ENCODE data around the gene SEC24D.

The SEC24D gene

DNA sequence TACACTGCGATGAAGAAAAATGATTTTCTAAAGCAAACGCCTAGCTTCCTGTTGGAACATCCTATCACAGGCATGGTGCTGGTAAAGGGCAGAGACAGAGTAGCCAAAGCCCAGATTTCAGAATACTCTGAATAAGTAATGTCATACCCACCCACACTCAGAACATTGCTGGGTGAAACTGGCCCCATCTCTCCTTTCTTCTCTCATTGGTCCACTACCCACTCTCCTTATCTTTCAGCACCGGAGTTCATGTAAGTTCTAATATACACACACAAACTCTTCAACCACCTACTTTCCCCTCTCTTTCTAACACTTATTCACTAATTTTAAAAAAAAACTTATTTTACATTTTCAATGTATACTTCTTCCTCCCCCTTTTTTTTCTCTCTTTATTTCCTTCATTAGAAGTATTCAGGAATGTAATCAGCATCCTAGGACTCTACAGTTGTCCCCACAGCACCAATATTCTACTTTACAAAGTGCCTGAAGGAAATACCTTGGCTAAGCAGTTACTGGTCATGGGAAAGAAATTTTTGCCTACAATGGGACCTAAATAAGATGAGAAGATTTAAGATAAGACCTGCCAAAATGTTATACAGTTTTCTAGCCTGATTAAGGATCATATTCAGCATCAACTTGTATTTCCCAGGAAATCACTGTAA, 63.0 kb downstream of the SEC24D start:
- no peak for DNase-seq

- DNase-seq, result peak; percentile 34
Measured at GRCh38 chr4:118772081-118772766, 63.7 kb downstream of the SEC24D start.

- no peak for DNase-seq
Measured at GRCh38 chr4:118770741-118771187, 65.2 kb downstream of the SEC24D start.

DNA sequence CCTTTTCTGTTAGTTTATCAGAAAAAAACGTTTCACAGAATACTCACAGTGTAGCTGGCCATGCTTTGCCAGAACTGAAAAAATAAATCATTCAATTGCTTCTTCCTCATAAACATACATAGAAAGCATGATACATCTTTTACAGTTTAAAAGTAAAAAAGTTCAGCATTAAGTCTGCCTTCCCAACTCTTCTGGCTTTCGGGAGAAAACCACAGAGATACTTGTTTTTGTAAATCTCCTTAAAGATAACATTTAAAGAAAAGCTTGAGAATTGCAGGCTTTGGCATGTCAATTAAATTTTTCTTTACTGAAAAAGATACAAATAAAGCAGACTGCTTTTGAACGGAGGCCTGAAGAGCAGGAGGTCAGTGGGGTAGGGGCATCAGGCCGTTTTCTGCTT, 66.8 kb downstream of the SEC24D start:
- DNase-seq, result no peak

GRCh38 chr4:118767109-118767508, 68.8 kb downstream of the SEC24D start:
- no peak for DNase-seq

- no peak for DNase-seq
Measured at GRCh38 chr4:118765399-118765798, 70.5 kb downstream of the SEC24D start.

DNA sequence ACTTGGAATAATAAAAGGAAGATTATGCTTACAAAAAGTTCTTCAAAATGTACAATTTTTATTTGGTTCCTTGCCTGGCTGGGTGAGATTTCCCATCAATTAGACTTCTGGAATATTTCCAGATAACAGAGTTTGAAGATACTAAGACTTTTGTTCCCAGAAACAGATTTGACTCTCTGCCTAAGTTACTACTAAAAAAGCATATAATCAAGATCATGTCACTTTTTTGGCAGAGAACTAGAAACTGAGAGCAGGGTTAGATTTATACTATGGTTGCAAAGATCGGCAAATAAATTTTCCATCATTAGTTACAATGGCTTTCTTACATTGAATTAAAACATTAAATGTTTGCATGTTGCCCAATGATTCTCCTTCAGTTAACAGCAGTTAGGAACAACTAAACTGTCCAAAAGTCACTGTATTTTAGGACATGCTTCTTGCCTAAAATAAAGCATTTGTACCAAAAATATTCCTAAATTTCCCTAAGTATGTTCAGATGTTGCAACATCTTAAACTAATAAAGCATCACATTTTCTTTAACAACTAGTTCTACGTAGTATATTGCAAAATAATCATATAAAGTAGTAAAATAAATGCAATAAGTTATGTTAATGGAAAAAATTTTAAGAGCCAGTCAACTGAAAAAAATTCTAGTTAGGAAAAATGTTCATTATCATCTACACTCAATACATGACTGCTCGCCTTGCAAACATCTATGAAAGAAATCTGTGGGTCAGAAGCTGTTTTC, 73.0 kb downstream of the SEC24D start:
- no peak for DNase-seq

DNA sequence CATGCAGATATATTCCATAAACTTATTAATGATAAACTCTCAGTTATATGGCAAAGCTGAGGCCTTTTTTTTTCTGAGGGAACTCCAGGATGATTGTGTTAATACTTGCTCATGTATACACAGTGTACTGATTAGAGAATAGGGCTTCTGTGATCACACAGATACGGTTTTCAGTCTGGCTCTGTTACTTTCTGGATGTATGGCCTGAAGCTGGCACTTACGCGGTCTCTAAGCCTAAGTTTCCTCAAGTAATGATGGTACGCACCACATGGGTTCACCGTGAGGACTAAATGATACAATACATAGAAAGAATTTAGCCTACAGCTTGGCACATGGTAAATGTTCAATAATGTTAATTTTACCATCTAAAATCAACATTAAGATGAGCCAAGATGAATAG, 73.8 kb downstream of the SEC24D start:
- DNase-seq, result no peak

GRCh38 chr4:118761397-118762016, 74.4 kb downstream of the SEC24D start:
- no peak for DNase-seq

DNA sequence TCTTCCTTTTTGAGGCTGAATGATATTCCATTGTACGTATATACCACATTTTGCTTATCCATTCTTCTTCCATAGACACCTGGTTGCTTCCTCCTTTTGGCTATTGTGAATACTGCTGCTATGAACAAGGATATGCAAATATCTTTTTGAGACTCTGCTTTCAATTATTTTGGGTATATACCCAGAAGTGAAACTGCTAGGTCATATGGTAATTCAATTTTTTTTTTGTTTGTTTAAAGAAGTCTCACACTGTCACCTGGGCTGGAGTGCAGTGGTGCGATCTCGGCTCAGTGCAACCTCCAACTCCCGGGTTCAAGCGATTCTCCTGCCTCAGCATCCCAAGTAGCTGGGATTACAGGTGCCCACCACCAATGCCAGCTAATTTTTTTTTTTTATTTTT, 75.4 kb downstream of the SEC24D start:
- DNase-seq, result no peak

GRCh38 chr4:118760092-118760491, 75.8 kb downstream of the SEC24D start:
- no peak for DNase-seq

- DNase-seq, result no peak
Measured at GRCh38 chr4:118759481-118759880, 76.4 kb downstream of the SEC24D start.

GRCh38 chr4:118758293-118758692, 77.6 kb downstream of the SEC24D start:
- no peak for DNase-seq

DNA sequence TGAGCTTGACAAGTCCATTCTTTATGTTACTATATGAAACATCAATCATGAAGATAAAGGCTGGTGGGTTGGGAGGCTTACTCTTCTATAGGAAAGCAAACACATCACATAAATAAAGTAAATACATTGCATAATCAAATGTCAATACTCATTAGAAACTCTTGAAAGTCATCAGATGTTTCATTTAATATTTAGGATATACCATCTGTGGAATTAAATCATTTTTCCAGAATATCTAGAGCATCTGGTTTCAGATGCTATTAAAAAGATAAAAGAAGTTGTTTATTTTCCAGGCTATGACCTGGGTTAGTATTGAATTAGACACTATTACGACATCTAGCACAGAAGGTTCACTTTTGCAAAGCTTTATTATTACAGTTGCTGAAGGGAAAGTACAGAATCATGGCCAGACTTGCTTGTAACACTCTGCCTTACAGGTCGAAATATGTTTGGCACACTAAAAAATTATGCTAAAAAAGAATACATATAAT, 78.1 kb downstream of the SEC24D start:
- no peak for DNase-seq

- no peak for DNase-seq
Measured at GRCh38 chr4:118756958-118757357, 79.0 kb downstream of the SEC24D start.

DNA sequence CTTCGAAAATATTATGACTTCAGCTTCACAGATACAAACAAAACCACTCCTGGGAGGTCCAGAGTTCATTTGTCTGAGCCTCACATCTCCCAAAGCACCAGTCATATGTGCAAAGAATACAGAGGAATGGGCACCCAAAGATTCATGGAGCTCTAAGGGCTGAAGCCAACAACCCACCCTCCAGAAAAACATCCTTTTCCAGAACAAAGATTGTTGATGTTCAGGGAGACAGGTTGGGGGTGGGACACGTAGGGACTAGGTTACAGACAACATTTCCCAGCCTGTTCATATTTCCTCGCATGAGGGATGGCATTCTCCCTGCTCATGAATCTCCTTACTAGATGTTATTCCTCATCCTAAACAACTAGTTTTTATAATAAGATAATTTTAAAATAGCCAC, 79.5 kb downstream of the SEC24D start:
- DNase-seq, result no peak

DNA sequence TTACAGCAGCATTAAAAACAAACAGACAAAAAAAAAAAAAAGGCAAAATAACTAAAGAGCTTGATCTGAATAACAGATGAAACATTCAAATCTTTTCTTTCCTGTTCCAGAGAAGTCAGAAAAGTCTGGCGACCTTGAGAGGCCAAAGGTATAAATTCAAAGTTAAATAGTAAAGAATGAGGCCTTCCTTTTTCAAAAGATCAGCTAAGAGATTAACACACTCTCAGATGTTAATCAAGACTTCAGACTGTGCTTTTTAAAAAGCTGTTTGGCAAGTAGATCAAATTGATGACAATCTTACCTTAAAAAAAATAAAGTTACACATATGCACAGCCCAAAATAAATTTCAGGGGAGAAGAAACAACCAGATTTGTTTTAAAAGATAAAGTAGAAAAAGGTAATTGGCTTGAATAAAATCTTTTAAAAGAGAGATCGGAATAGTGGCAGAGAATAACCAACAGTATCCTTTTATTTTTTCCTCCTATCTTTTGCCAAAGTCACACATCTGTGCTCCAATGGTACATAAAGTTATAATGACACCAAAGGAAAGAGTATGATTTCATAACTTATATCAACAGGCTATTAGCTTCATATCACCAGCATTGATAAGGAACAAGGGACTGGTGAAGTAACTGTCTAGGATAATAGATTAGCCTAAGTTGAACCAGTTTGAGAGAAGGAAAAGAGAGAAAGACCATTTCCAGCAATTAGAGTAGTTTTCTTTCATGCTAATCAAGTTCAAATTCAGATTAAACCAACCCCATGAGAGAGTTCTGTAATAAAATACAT, 80.3 kb downstream of the SEC24D start:
- no peak for DNase-seq

- no peak for DNase-seq
Measured at GRCh38 chr4:118754890-118755289, 81.0 kb downstream of the SEC24D start.

GRCh38 chr4:118753685-118754084, 82.2 kb downstream of the SEC24D start:
- DNase-seq, result no peak

- DNase-seq, result no peak
Measured at GRCh38 chr4:118753096-118753495, 82.8 kb downstream of the SEC24D start.

DNA sequence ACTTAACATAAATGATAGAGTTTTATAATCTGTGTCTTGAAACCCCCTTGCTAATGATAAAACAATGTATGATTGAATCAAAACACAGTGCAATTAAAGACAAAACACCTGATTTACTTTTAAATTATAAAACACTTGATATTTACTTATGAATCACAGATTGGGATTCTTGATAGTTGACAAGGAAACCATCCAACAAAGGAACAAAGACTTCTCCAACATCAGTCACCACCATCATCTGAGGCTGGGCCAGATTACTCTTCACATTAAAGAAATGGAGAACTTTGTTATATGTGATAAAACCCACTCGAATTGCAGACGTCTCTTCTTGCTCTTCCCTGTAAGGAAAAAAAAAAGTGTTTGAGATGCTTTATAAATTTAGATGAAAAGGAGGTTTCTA, 83.4 kb downstream of the SEC24D start:
- DNase-seq, result no peak

DNA sequence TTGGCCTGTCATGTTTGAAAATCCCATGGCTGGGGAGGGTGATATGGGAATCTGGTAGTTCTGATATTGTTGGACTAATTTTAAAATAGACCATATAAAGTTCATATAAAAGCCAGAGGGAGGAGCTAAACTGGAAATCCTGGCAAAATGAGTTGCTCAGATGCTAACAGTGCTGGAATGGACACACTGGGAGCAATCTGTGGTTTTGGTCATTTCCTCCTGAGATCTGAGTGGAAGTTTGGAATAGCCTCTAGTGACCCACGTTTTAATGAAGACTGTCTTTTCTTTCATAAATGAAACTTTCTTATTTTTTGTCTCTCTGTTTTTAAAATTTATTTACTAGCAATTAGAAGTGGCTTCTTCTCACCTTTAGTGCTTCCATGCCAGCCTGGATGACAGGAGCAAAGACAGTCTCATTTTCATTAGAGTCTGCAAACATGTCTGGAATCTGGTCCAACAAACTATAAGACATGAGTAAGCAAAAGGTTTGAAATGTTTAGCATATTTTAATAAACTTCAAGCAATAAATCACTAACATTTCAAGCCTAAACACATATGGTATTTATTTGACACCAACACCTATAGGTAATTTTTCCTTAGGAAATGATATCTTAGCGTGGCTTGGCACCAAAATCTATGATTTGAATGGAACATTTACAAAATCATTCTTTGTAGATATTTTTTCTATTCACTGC, 84.2 kb downstream of the SEC24D start:
- no peak for DNase-seq

All from GF-D8 (cell line).